Measurements from ENCODE around the gene ANKDD1B. TPM values are rescaled to one million over a fixed set of nuclear protein-coding genes. Genes with fewer than 3 reads are reported as not detected.

The ANKDD1B gene
- total and polyA plus RNA-seq, 2 of the 8 experiments (the other 6 are each of a cell fraction or from before 2014, with no cell fraction given) = 0.08 to 0.22 TPM

- Histone ChIP-seq H4K20me1 (replicated peaks in 1 of 2; ENCODE audit: control insufficient read depth in 1 of 2, insufficient read depth in 2 of 2, low read length in 2 of 2) (peaks cover 0 to 2% of the 10 kb centered on the region in 2 experiments), H3K79me1 (ENCODE audit: low read depth, low read length) (peaks cover 3% of the 10 kb centered on the region; the same call in 1 of the 2 replicates), H3K18ac (ENCODE audit: extremely low read depth, low read length) (no peak overlapping the region), H2AK5ac (ENCODE audit: low read depth, low read length) (no peak overlapping the region), H3K14ac (ENCODE audit: insufficient read length) (no peak overlapping the region), H3K27ac (ENCODE audit: low read depth, low read length) (no peak overlapping the region), H3K23me2 (ENCODE audit: low read depth, low read length) (no peaks in the 10 kb centered on the region), H2BK20ac (ENCODE audit: low read length) (no peak overlapping the region), H3K4me3 (ENCODE audit: extremely low read depth in 1 of 4, insufficient read depth in 2 of 4, low read depth in 3 of 4, low read length in 4 of 4) (no peak overlapping the region), H4K5ac (ENCODE audit: insufficient read length, low read depth, low read length) (no peak overlapping the region), H4K8ac (ENCODE audit: extremely low read depth, insufficient read depth, low read length) (no peak overlapping the region), H3K9me3 (ENCODE audit: insufficient read depth in 2 of 2, low read depth in 1 of 2, low read length in 1 of 2) (no peaks in the 10 kb centered on the region), H2AFZ (ENCODE audit: low read length) (no peak overlapping the region), H2BK12ac (ENCODE audit: low read depth, low read length) (no peak overlapping the region), H3K9ac (replicated peaks in 1 of 4; ENCODE audit: extremely low read depth in 1 of 4, low read depth in 3 of 4, low read length in 3 of 4) (no peak overlapping the region), H2BK15ac (ENCODE audit: low read length) (no peak overlapping the region), H4K91ac (replicated peaks; ENCODE audit: insufficient read length, low read length) (no peak overlapping the region), H3K79me2 (ENCODE audit: control insufficient read depth in 1 of 2, insufficient read depth in 2 of 2, low read length in 2 of 2) (peaks cover 3 to 13% of the 10 kb centered on the region in 2 experiments; a peak in 3 of 4 replicates), H2BK5ac (ENCODE audit: low read depth, low read length) (no peak overlapping the region), H3K56ac (replicated peaks; ENCODE audit: insufficient read length, low read depth, low read length) (no peak overlapping the region), H3K36me3 (ENCODE audit: control insufficient read depth in 2 of 4, insufficient read depth in 4 of 4, low read length in 3 of 4) (peaks cover 0 to 7% (median 2%) of the 10 kb centered on the region in 4 experiments; a peak in 4 of 8 replicates), H3K27me3 (replicated peaks in 1 of 4; ENCODE audit: control insufficient read depth in 3 of 4, extremely low read depth in 1 of 4, insufficient read depth in 3 of 4, low read length in 3 of 4) (no peaks in the 10 kb centered on the region), H3K23ac (ENCODE audit: insufficient read length) (no peak overlapping the region), H2BK120ac (replicated peaks; ENCODE audit: low read depth, low read length) (no peak overlapping the region), H3K4ac (replicated peaks; ENCODE audit: insufficient read length, low read depth, low read length) (no peak overlapping the region), H3K4me1 (replicated peaks in 1 of 4; ENCODE audit: control insufficient read depth in 3 of 4, insufficient read depth in 4 of 4, low read length in 3 of 4) (no peaks in the 10 kb centered on the region), H3K4me2 (ENCODE audit: insufficient read depth in 1 of 2, low read depth in 2 of 2, low read length in 2 of 2) (no peak overlapping the region)
- FAIRE-seq (no peak), DNase-seq (ENCODE audit: low read depth in 1 of 2, low spot score in 2 of 2) (no peak)
- ChIA-PET POLR2A (ENCODE audit: partially characterized antibody) (no interaction called here), CTCF (ENCODE audit: partially characterized antibody) (no interaction called here)
- WGBS, 2 experiments (ENCODE audit: extremely low coverage in 1 of 2, insufficient coverage in 1 of 2, insufficient read length in 1 of 2, insufficient replicate concordance in 2 of 2, low coverage in 1 of 2, low lambda C conversion rate in 2 of 2, missing lambda C conversion rate in 1 of 2) = 100% methylated on average over 1 of the region's 1 CpG; no CpG with 5 or more reads in 1 of the 2 experiments
- TF ChIP-seq KDM1A (IDR thresholded peaks at IDR 0.05; ENCODE audit: borderline replicate concordance, low read length) = no peak
- no peak for TF ChIP-seq TBP (IDR thresholded peaks at IDR 0.05; ENCODE audit: low read depth, low read length)
- no peak for TF ChIP-seq RFX5 (IDR thresholded peaks at IDR 0.05; ENCODE audit: borderline replicate concordance, low read depth, low read length)
- TF ChIP-seq TEAD4 (IDR thresholded peaks at IDR 0.05; ENCODE audit: low read depth, low read length) = no peak
- TF ChIP-seq KDM5A (IDR thresholded peaks at IDR 0.05; ENCODE audit: low read length) = no peak
- no peak for TF ChIP-seq RBBP5 (IDR thresholded peaks at IDR 0.05; ENCODE audit: borderline replicate concordance, low read depth, low read length)
- no peak for TF ChIP-seq JUN (IDR thresholded peaks at IDR 0.05; ENCODE audit: low read depth, low read length)
- TF ChIP-seq RXRA (IDR thresholded peaks at IDR 0.05; ENCODE audit: insufficient read depth, low read depth, low read length) = no peak
- TF ChIP-seq SAP30 (IDR thresholded peaks at IDR 0.05; ENCODE audit: insufficient read depth, insufficient replicate concordance, low read length) = no peak
- no peak for TF ChIP-seq PHF8 (conservative IDR thresholded peaks at IDR 0.05; ENCODE audit: low read depth, low read length)
- TF ChIP-seq ATF3 (IDR thresholded peaks at IDR 0.05; ENCODE audit: insufficient read depth, low read depth, low read length) = no peak
- no peak for TF ChIP-seq RAD21 (IDR thresholded peaks at IDR 0.05 in 1 of 2, conservative IDR thresholded peaks at IDR 0.05 in 1 of 2; ENCODE audit: low read depth in 2 of 2, low read length in 2 of 2)
- TF ChIP-seq CBX5 (IDR thresholded peaks at IDR 0.05; ENCODE audit: low read depth, low read length) = no peak
These were observed 99.4 kb downstream of the ANKDD1B start for GRCh38 chr5:75710637-75711036.

All from H1 (cell line).